Activated naive CD4-positive, alpha-beta T cell treated with anti-CD3 and anti-CD28 coated beads, Interleukin-2, amount 50 U/mL, for 24 hours (primary cell): ENCODE measurements around the gene TNFRSF14.

ENCODE experiments used
- H3K27ac Mint-ChIP-seq: one replicate; pipeline ENCODE4 v1.8.0; 2021; ENCODE audit warnings: mild to moderate bottlenecking, mixed read lengths
- H3K27me3 Mint-ChIP-seq: one replicate; pipeline ENCODE4 v1.8.0; 2021; ENCODE audit warnings: mixed read lengths
- H3K36me3 Mint-ChIP-seq: one replicate; pipeline ENCODE4 v1.8.0; 2021; ENCODE audit warnings: mixed read lengths
- H3K4me1 Mint-ChIP-seq: one replicate; pipeline ENCODE4 v1.8.0; 2021; ENCODE audit warnings: mixed read lengths
- H3K4me3 Mint-ChIP-seq: one replicate; pipeline ENCODE4 v1.8.0; 2021; ENCODE audit warnings: mild to moderate bottlenecking, mixed read lengths
- H3K9me3 Mint-ChIP-seq: one replicate; pipeline ENCODE4 v1.8.0; 2021; ENCODE audit warnings: mixed read lengths

Gene TNFRSF14

DNA sequence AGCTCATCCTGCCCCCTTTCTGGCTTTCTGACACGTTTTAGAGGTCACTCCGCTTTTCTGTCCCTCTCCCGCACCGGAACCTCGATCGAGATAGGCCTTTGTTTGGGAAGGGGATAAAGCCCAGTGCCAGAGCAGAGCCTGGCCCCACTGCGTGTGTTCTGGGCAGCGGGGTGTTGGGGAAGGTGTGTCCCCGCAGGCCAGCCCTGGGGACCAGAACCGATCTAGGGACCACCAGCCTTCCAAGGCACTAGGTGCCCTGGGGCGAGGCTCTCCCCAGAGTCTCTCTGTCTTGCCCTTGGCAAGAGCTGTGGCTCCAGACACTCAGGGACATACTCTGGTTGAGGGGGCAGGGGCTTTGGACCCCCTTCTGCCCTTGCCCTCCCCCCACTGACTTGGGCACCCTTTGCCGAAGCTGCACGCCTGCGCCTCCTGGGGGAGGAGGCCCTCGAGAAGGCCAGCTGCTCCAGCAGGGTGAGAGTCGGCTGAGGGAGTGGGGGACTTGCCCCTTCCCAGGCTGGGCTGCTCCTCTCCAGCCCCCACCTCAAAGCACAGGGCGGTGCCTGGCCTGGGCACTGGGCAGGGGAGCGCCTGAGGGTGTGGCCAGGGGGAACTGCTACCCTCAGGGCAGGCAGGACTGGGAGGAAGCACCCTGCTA is 46.8 kb downstream of the TNFRSF14 start:
- Mint-ChIP-seq H3K9me3 (no peaks in the 10 kb centered on the region), H3K27me3 (no peaks in the 10 kb centered on the region), H3K36me3 (no peaks in the 10 kb centered on the region), H3K27ac (no peak overlapping the region), H3K4me3 (no peak overlapping the region), H3K4me1 (no peaks in the 10 kb centered on the region)

DNA sequence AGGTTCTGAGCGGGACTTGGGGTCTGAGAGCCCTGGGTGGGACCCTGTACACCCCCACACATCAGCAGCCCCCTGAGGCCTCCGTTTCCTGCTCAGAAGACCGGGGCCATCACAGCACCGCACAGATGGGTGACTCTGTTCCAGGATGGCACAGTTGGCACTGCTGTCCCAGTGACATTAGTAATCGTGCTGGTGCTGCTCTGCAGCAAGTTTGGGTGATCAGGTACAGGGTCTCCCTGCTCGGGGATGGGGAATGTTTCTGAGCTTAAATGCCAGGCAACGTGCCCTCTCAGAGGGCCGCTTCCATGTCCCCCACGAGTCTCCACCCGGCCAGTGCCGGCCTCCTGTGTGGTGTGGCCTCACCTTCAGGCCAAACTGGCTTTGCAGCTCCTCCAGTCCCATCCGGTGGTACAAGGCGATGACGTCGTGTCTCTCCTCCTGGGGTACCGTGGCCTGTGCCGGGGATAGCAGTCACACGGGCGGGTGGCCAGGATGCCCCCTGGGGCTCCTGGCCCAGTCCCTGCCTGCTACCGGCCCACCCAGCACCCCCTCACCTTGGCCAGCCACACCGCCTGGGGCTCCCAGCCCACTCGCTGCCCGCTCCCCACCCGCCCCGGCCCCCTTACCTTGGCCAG is 47.5 kb downstream of the TNFRSF14 start:
- Mint-ChIP-seq H3K9me3 (no peaks in the 10 kb centered on the region), H3K27ac (no peak overlapping the region), H3K4me3 (no peak overlapping the region), H3K27me3 (no peaks in the 10 kb centered on the region), H3K36me3 (no peaks in the 10 kb centered on the region), H3K4me1 (no peaks in the 10 kb centered on the region)

DNA sequence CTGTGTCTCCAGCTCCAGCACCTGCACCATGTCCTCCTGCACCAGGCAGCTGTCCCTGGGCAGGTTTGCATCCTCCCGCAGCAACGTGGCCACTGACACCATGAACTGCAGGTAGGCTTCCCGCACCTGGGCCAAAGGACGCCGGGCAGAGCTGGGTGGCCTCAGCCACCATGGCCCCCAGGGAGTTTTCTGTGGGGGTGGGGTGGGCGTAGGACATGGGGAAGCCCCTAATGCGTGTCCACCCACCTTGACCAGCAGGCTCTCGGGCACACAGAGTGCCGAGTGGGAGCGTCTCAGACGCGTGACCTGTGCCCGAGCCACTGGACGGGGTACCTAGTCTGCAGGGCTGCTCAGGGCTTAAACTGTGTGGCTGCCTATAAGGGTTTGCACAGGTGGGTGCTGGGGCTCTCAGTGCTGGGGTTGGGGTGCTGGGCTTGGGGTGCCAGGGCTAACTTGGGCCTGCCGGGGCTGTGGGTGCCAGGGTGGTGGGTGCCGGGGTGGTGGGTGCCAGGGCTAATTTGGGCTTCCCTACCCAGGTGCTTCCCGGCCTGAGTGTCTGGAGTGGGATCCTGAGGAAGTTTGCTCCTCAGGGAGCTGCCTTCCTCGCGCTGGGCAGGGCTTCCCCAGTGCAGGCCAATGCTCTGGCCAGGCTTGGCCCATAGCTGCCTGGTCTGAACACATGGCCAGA is 48.1 kb downstream of the TNFRSF14 start:
- Mint-ChIP-seq H3K36me3 (no peaks in the 10 kb centered on the region), H3K4me1 (no peaks in the 10 kb centered on the region), H3K4me3 (no peak overlapping the region), H3K27me3 (no peaks in the 10 kb centered on the region), H3K9me3 (no peaks in the 10 kb centered on the region), H3K27ac (no peak overlapping the region)

DNA sequence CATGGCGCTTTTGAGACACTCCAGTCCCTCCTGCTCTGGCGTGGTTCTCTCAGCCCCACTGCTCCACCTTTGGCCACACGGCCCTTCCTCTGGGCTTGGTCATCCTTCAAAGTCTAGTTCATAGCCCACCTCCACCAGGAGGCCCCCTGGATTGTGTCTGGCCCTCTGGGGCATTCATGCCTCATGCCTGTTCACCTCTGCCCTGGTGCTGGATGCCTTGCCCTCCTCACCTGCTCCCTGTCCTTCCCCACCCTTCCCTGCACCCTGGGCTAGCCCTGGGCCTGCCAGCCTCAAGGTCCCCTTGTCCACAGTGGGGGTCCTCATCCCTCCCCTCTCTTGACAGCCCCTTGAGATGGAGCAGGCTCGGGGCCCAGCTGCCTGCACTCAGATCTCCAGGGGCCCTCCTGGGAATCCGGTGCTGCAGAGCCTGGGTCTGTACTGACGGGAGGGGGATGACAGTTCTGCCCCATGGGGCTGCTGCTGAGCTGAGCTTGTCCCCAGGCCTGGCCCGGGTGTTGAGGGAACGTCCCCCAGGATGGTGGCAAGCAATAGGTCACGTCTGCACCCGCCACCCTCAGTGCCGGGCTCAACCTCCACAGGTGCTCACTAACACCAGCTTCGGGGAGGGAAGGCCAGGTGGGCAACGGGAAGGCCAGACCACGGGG is 48.8 kb downstream of the TNFRSF14 start:
- Mint-ChIP-seq H3K27me3 (no peaks in the 10 kb centered on the region), H3K36me3 (no peaks in the 10 kb centered on the region), H3K9me3 (no peaks in the 10 kb centered on the region), H3K27ac (no peak overlapping the region), H3K4me3 (no peak overlapping the region), H3K4me1 (no peaks in the 10 kb centered on the region)

DNA sequence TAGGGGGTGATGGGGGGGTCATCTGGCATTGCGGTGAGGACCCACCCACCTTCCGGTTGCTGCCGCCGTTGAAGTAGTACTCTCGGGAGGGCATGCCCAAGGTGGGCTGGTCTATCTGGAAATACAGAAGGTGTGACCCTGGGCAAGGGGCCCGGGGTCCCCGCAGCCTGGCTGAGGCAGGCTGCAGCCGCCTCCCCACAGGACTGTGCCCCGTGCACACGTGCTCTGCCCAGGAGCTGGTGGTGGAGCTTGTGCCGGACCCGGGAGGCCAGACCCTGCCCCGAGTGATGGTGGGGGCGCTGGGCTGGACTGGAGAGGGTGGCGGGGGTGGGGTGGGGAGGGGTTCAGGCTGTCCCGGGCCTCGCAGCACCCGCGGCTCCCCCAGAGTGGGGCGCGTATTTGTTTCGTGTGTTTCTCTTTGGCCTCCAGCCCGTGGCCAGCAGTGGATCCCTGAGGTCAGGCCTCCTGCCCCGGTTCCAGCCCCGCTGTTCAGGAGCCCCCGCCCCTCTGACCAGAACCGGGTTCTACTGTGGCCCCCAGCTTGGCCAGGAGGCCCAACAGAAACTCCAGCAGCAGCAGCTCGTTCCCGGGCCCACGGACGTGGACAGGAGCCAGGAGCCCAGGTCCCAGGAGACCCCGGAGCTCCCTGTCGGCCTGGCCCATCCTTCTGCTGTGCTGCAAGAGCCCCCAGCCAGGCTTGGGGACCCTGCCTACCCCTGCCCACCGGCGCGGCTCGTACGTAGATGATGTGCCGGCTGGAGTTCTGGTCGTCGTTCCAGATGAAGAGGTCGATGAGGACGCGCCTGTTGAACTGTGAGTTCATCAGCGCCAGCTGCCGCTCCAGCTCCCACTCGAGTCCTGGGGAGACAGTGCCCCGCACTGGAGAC is 49.6 kb downstream of the TNFRSF14 start:
- Mint-ChIP-seq H3K4me1 (no peaks in the 10 kb centered on the region), H3K4me3 (no peak overlapping the region), H3K27ac (no peak overlapping the region), H3K27me3 (no peaks in the 10 kb centered on the region), H3K9me3 (no peaks in the 10 kb centered on the region), H3K36me3 (no peaks in the 10 kb centered on the region)

DNA sequence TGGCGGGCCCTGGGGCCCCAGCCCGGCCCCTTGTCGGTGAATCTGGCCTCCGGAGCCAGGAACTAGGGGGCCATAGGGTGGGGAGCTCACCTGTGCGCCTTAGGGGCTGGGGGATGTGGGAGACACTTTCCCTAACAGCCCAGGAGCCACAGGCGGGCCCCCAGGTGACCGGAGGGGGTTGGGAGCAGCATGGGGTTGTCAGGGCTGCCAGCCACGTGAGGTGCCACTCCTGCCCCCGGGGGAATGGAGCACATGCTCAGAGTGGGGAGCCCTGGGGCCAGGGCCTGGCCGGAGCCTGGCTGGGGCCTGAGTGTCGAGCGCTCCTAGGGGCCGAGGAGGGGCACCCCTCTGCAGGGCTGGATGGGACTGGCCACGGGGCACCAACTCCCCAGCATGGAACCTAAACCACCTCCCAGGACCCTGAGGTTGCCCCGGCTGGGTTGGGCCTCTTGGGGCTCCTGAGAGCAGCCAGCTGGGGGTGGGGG is 50.3 kb downstream of the TNFRSF14 start:
- Mint-ChIP-seq H3K27ac (no peak overlapping the region), H3K27me3 (no peaks in the 10 kb centered on the region), H3K36me3 (no peaks in the 10 kb centered on the region), H3K4me1 (no peaks in the 10 kb centered on the region), H3K9me3 (no peaks in the 10 kb centered on the region), H3K4me3 (no peak overlapping the region)

DNA sequence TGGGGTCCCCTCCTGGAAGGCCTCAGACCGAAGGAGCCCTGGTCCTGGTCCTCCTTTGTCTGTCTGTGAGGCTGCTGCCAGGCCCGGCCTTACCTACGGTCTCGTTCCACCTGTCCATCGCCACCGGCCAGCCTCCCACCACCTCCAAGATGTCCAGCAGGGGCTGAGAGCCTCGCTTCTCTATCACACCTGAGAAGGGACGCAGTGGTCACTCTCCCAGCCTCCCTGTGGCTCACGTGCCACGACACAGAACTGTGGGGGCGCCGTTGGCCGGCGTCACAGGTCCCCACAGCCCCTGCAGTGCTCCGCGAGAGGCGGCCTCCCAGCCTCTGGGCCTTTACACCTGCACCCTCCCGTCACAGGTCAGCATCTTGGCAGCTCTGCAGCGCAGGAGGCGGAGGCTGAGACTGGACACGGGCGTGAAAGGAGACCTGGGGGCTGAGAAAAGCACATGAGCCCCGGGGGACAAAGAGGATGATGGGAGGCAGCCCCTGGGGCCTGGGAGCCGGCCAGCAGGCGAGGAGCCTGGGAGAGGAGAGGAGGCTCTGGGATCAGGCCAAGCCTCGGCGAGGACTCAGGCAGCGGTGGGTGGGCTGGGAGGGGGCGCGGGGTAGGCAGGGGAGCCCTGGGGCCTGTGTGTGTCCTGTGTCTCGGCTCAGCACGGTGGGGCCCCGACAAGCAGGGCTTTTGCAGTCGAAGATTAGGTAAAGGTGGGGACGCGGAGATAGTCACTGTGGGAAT is 50.9 kb downstream of the TNFRSF14 start:
- H3K27ac Mint-ChIP-seq: no peak overlapping the region
- H3K36me3 Mint-ChIP-seq: no peaks in the 10 kb centered on the region
- H3K27me3 Mint-ChIP-seq: no peaks in the 10 kb centered on the region
- no peaks in the 10 kb centered on the region for H3K9me3 Mint-ChIP-seq
- no peaks in the 10 kb centered on the region for H3K4me1 Mint-ChIP-seq
- H3K4me3 Mint-ChIP-seq: no peak overlapping the region

DNA sequence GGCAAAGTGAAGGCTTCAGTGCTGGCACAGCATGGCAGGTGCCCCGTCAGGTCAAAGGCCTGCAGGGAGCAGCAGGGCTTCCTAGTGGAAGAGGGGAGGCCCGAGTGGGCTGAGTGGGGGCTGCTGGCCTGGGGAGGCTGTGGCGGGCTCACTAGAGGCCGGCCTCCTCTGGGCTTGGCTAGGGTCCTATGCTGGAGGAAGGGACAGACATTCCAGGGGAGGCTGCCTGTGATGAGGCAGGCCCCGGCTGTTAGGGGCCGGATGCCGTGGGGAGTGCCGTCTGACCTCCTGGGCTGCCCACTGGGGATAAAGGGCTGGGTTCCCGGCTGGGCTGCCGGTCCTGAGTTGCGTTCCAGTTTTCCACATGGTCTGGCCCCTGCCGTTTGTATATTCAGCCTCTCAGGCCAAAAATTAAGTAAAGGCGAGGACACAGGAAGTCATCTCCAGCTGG is 51.5 kb downstream of the TNFRSF14 start:
- no peak overlapping the region for H3K27ac Mint-ChIP-seq
- no peaks in the 10 kb centered on the region for H3K4me1 Mint-ChIP-seq
- H3K9me3 Mint-ChIP-seq: no peaks in the 10 kb centered on the region
- H3K27me3 Mint-ChIP-seq: no peaks in the 10 kb centered on the region
- no peak overlapping the region for H3K4me3 Mint-ChIP-seq
- no peaks in the 10 kb centered on the region for H3K36me3 Mint-ChIP-seq

DNA sequence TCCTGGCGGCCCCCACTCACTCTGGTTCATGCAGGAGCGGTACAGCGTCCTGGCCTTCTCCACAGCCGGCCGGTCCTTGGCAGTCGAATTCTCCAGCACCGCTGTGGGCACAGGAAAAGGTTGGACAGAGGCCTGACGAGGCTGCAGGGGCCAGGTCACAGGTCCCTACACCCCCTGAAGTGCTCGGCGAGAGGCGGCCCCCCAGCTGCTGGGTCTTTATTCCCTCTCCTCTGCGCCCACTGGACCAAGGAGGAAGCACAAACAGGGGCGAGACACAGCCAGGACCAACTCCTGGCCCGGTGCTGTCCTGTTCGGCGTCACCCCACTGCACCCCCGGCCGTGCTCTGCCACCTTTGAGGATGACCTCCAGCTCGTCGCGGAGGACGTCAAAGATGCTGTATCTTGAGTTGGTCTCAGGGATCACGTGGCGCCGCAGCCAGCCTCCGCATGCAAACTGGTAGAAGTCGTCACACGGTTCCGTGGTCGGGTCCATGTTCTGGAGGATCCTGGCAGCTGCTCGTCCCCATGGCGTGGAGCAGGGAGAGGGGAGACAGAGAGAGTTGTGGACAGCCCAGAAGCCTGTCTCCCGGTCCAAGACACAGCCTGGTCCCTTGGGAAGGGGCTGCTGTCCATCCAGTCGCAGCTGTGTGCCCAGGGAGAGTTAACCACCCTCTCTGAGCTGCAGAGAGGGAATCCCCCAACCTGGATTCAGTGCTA is 53.3 kb downstream of the TNFRSF14 start:
- H3K9me3 Mint-ChIP-seq: peaks cover 7% of the 10 kb centered on the region
- H3K36me3 Mint-ChIP-seq: peaks cover 2% of the 10 kb centered on the region
- no peak overlapping the region for H3K4me3 Mint-ChIP-seq
- no peaks in the 10 kb centered on the region for H3K27me3 Mint-ChIP-seq
- H3K27ac Mint-ChIP-seq: no peak overlapping the region
- no peaks in the 10 kb centered on the region for H3K4me1 Mint-ChIP-seq

DNA sequence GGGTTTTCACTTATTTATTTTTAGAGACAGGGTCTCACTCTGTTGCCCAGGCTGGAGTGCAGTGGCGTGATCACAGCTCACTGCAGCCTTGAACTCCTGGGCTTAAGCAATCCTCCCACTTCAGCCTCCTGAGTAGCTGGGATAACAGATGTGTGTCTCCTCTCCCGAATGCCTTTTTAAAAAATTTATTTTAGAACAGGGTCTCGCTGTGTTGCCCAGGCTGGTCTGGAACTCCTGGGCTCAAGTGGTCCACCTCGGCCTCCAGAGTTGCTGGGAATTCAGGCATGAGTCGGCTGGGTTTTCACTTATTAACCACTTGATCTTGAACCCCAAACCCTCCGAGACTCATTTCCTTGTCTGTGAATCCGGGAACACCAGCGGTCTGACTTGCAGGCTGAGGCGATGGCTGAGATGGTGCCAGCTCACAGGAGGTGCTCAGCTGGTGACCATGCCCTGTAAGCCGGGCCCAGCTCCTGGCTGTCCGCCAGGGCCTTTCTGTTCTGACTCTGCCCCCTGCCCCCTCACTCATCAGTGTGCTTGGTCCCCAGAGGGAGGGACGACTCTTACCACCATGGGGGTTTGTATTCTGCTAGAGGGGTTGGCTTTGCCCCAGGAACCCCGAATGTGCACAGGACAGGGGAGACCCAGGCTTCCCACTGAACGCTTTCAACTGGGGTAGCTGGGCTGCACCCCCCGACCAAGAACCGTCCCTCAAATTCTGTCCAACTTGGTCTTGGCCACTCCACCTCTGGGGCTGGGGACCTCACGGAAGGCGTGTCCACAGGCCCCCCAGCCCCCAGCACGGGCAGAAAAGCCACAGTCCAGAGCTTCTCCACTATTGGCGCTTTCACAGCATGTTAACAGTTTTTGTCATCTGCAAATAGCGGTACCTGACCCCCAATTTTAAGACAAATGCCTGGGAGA is 54.1 kb downstream of the TNFRSF14 start:
- no peaks in the 10 kb centered on the region for H3K27me3 Mint-ChIP-seq
- peaks cover 3% of the 10 kb centered on the region for H3K36me3 Mint-ChIP-seq
- peaks cover 7% of the 10 kb centered on the region for H3K9me3 Mint-ChIP-seq
- H3K4me1 Mint-ChIP-seq: no peaks in the 10 kb centered on the region
- H3K4me3 Mint-ChIP-seq: no peak overlapping the region
- H3K27ac Mint-ChIP-seq: no peak overlapping the region

DNA sequence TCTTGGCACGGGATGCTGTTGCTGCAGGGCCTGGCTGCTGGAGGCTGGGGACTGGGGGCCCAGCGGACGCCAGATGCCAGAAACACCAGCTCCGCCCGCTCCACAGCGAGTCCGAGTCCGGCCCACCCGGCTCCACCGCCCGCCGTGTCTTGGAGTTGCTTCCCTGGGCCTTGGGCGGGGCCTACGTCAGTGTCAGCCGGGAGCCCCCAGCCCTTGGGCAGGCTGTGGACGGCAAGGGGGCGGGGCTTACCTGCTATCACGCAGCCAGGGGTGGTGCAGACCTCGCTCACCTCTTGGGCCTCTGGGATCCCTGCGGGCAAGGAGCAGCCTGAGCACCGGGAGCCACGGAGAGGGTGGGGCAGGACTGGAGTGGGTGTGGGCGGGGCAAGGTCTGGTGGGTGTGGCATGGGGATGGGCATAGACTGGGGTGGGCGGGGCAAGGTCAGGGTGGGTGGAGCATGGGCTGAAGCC is 54.9 kb downstream of the TNFRSF14 start:
- H3K4me3 Mint-ChIP-seq: no peak overlapping the region
- no peaks in the 10 kb centered on the region for H3K4me1 Mint-ChIP-seq
- H3K27ac Mint-ChIP-seq: no peak overlapping the region
- no peaks in the 10 kb centered on the region for H3K27me3 Mint-ChIP-seq
- H3K36me3 Mint-ChIP-seq: peaks cover 4% of the 10 kb centered on the region
- peaks cover 7% of the 10 kb centered on the region for H3K9me3 Mint-ChIP-seq

DNA sequence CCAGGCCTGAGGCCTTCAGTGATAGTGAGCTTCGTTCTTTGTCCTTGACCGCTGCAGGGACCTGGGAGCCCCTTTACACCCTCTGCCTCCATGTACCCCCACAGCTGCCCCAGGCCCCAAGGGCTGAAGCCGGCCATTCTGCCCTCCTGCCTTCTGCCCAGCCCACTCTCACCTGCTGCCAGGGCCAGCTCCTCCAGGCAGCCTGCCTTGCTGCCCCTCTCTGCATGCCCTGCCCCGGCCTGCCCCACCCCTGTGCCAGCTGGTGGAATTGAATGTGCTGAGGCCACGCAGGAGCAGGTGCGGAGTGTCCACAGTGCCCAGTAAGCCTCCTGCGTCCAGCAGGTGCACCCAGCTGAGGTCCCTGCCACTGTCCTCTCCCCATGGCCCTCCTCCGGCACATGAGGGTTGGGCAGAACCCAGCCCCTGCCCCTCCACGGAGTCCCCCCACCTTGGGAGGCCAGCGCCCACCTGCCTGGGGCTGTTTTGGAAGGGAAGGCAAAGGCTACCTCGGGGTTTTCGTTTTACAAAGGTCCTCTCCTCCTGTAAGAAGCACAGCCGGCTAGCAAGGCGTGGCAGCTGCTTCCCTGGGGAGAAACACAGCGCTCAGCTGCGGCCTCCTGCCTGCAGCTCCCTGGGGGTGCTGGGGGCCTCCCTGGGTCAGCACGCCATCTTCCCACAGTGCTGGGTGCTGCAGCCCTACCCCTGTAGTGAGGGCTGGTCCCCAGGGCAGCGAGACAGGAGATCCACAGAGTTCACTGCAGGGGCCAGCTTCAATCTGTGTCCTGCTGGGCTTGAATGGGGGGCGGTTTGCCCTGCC is 55.7 kb downstream of the TNFRSF14 start:
- Mint-ChIP-seq H3K9me3 (peaks cover 7% of the 10 kb centered on the region), H3K4me3 (no peak overlapping the region), H3K27ac (no peak overlapping the region), H3K36me3 (peaks cover 6% of the 10 kb centered on the region), H3K4me1 (no peaks in the 10 kb centered on the region), H3K27me3 (no peaks in the 10 kb centered on the region)
